Activated CD8-positive, alpha-beta memory T cell treated with anti-CD3 and anti-CD28 coated beads, Interleukin-2, amount 50 U/mL, for 1 hour (primary cell): ENCODE results near the gene SATB2.

Experiments used
- DNase-seq: peaks from one replicate; pipeline ENCODE4 v3.0.0-alpha.2; 2020; ENCODE audit errors: extremely low read depth

The SATB2 gene

DNA sequence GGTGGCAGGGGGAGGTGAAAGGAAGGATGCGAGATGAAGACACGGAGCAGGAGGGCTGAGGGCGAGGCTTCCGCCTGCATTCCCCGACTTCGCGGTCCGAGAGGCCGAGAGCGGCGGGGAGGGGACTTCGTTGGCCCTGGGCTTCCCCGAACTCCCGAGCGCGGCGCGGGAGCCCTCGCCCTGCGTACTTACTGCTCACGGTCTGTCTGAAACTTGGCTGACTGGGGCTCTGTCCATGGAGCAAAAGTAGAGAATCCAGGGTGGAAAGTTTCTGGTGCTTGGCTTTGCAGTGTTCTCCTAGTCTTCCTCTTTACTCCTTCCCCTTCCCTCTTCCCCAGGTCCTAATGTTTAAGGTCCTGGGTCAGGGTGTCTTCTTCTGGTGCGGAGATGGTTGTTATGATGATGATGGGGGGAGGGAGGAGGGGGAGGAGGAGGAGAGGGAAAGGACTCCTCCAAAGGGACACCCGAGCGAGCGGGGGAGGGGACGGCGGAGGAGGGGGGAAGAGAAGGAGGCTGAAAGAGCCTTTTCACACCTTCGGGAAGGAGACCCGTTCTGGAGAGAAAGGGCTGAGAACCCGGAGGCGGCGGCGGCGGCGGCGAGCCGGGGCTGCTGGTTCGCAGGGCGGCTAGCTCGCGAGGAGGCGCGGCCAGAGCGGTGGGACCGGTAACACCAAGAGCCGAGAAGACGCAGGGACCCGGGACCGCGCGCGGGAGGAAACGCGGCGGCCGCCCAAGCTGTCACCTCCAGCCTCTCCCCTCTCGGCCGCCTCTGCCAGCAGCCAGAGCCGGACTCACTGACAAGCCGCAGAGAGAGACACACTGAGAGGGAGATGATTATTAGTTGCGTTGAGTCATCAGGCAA lies at the start of gene SATB2:
Gene SATB2, minus strand, starts transcription at position 793 of the 862 bp plus-strand sequence. CDS start 1,902 bp downstream, outside the sequence.
- no peak for DNase-seq

DNA sequence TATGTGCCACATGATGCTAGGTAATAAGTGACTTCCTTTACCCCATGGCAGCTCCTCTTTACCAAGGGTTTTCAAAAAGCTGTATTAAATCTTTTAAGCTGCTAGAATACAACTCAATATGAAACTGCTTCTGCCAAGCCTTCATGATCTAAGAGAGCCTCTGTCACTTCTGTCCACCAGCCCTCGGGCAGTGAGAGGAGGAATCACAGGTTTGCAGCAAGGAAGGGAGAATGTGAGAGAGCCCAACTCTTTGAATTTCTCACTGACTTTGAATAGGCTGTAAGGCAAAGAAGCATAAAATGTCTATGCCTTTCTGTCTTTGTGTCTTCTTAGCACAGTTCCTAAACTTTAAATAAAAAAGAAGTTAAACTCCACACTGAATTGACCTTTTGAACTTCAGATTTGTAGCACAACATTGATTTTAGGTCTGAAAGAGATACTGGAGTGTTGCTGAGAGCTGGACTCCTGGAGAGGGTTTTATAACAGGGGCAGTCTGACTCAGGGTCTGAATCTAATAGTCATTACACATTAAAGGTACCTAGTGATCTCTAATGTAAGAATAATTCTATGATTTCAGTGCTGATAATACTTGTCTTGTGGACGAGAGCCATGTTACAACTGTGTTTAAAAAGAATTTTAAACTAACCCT lies 48.1 kb upstream of the SATB2 start:
- DNase-seq, result no peak

DNA sequence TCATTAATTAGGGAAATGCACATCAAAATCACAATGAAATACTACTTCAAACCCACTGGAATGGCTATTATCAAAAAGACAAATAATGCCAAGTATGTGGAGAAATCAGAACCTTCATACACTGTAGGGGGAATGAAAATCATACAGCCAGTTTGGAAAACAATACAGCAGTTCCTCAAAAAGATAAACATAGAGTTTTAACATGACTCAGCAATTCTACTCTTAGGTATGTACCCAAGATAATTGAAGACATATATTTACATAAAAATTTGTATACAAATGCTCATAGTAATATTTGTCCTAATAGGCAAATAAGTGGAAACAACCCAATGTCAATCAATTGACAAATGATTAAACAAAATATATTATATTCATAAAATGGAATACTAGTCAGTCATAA lies 45.4 kb upstream of the SATB2 start:
- DNase-seq, result no peak

DNA sequence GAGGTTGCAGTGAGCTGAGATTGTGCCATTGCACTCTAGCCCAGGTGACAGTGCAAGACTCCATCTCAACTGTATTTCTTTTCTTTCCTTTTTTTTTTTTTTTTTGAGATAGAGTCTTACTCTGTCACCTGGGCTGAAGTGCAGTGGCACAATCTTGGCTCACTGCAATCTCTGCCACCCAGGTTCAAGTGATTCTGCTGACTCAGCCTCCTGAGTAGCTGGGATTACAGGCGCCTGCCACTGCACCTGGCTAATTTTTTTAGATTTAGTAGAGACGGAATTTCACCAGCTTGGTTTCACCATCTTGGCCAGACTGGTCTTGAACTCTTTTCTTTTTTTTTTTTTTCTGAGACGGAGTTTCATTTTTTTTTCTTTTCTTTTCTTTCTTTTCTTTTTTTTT lies 41.3 kb upstream of the SATB2 start:
- no peak for DNase-seq

DNA sequence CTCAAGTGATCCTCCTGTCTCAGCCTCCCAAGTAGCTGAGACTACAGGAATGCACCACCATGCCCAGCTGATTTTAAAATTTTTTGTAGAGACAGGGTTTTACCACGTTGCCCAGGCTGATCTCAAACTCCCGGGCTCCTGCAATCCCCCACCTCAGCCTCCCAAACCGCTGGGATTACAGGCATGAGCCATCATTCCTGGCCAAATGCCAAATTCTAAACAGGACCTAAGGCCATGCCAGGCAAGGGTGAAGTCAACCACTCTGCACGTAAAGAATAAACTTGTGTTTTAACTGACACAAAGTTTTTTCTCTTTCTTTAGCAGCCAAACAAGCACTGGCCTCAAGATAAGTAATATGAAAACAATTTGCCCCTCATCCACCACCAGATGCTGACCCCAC lies 37.4 kb upstream of the SATB2 start:
- no peak for DNase-seq

DNA sequence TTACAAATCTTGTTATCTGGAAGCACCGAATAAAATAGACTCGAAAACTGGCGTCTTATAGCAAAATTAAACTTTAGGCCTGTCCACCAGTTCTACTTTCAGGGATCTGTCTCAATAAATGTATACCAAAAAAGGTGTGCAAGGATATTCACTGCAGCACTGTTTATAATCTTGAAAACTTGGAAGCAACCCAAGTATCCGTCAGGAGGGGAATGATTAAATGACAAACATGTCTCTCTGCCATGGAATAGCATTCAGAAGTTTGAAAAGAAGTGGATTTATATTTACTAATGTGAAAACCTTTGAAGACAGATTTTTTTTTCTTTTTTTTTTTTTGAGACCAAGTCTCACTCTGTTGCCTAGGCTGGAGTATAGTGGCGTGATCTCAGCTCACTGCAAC lies 32.3 kb upstream of the SATB2 start:
- no peak for DNase-seq

DNA sequence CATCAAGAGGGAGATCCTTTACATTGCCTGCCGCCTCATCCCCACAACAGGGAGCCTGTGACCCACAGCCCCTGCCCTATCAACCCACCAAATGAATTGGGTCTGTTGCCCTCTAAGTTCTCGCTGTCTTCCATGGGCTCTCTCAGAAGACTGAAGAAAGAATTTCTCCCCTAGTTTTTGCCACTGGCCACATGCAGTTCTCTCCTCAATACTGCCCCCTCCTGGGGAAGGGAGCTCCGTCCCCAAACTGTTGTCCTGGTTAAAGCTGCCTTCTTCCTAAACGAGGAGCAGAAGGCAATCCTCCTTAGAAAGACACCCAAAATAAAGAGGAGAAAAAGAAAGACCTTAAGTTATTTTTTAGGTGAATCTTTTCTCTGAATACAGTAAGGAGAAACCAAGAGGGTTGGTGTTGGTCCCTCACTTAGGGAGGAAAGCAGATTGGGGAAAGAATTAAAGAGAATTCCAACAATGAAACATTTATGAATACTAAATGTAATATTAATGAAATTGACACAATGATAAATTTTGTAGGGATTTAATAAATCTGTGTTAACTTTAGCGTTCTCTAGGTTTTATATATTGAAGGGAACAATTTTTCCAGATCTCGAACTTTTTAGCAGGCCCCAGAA lies 31.1 kb upstream of the SATB2 start:
- DNase-seq, result no peak

DNA sequence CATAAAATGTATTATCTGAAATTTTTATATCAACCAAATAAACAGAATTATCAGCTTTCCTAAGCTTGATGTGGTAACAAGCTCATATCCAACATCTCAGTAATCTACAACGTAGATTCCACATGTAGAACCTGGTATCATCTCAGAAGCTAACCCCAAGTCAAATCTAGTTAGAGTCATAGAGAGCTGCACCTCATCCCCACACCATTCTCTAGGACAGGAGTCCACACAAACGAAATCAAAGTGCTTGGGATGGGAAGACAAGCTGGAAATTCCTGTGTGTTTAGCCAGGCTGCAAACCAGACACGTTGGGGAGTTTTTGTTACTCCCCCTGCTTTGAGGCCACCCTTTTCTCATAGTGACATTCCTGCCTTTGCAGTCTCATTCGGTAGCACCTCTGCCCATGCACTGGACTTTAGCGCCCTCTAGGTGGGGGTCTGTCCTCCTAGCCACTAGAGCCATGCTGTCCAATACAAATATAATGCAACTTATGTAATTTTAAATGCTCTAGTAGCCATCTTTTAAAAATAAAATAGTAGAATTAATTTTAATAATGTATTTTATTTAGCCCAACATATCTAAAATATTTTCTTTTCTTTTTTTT lies 28.1 kb upstream of the SATB2 start:
- DNase-seq, result no peak

DNA sequence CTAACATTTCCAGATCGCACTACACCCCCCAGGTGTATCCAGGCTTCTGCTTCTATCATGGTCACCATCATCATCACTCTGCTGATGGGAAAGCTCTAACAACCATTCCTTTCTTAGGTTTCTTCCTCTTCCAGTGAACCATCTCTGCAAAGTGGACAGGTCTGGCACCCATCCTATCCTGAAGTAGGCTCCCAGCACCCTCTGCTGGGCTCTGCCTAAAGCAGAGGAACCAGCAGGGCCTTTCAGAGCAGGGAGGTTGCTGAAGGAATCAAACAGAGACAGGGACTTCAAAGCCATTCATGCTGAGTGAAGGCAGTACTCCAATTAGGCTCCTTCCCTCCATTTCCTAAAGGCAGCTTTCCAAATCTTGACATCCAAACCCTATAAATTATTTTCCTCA lies 27.2 kb upstream of the SATB2 start:
- no peak for DNase-seq

DNA sequence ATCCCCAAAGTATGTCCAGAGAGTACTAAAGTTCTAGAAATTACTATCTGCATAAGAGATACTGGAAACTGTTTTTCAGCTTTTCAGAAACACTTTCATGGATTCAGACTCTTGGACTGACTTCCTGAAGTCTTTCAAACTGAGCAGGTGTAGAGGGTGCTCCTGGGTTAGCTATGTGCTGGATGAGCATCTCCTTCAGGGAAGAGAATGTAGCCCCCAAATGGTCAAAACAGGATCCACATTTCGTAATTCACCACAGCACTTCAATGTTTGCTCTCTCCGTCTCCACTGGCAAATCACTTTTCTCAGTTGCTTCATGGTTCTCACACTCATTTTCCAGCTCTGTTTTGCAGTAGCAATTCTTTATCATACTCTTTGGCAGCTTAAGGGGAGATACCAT lies 23.2 kb upstream of the SATB2 start:
- no peak for DNase-seq

DNA sequence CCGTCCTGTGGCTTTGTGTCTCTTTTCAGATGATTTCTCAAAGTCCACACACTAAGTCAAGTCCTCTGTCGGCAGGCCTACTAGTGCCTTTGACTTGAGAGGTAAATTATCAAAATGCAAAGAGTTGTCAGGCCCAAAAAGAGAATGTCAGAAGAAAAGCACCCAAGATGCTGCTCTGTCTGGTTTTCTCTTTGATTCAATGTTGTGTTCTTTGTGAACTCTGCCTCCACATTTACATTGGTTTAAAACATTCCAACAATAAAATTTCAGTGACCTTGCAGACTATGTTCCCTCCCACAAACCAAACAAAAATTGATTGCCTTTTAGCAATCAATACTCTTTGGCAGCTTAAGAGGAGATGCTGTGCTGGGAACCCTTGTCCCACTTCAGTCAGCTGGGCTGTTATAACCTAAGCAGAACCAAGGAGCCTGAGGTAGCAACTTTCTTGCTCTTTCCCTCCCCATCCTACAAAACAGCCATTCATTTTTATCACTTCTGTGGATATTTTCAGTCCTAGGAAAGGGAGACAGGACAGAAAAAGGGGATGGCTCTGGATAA lies 19.6 kb upstream of the SATB2 start:
- DNase-seq, result no peak

DNA sequence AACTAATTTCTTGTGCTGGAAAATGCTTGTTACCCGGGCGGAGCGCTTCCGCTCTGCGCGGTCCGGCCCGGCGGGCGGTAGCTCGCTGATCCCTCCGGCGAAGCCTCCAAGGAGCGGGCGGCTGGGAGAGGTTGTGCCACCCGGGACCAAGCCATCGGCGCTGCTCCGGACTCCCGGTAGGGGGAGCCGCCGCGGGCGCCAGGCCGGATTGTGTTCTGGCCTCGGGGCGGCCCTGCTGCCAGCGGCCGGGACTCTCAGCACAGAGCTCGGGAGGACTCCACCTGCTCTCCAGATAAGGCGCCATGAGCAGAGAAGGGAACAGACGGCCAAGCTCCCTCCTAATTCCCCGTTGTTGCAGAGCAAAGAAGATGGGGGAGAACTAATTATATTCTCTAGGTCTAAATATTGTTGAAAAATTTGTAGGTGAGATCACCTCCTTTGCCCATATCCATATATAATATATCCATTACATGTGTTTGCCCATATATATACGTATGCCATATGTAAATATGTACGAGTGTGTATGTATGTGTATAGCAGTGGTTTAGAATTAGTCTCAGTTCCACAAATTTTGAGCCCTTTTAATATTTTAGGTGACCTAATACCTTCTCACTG lies 13.8 kb upstream of the SATB2 start:
- no peak for DNase-seq

DNA sequence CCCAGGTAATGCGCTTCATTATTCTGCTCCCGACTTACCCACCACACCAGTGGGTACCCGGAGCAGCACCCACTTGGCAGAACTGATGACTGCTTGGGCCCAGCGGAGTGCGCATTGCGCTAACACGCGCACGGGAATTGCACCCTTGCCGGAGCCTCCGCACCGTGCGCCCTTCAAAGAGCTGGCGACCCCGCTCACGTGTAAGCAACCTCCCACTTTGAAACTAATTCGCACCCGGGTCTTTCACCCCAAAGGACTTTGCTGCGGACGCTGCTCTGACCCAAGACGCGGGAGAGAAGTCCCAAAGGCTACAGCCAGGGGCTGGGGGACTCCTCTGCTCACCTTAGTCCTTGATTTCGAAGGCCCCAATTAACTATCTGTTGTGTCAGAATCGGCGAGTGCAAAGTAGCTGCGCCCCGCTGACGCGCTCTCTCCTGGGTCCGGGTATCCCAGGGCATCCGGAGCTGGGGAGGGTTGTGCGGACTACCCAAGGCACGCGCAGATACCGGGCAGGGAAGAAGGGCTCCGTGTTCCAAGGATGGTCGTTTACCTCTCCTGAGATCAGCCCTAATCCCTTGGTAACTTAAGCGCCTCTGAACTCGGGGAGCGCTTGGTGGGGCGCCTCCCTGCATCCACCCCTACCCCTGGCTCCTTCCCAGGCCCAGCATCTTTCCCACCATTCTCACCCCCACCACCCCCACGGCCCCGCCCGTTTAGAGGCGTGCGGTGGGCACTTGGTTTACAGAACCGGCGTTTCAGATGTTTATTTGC lies 13.1 kb upstream of the SATB2 start:
- DNase-seq, result no peak

DNA sequence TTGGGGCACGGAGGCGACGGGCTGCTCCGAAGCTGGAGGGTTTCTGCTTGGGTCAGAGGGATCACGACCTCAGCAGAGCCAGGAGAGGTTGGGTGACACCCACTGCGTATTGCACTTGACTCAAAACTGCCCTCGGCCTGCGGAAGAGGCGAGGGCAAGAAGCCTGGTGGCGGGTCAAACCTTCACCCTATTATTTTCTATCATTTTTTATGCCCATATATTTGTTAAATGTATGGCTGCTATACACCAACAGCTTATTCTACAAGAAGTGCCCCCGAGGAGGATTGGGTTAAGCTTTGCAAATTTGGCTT lies 12.6 kb upstream of the SATB2 start:
- no peak for DNase-seq

DNA sequence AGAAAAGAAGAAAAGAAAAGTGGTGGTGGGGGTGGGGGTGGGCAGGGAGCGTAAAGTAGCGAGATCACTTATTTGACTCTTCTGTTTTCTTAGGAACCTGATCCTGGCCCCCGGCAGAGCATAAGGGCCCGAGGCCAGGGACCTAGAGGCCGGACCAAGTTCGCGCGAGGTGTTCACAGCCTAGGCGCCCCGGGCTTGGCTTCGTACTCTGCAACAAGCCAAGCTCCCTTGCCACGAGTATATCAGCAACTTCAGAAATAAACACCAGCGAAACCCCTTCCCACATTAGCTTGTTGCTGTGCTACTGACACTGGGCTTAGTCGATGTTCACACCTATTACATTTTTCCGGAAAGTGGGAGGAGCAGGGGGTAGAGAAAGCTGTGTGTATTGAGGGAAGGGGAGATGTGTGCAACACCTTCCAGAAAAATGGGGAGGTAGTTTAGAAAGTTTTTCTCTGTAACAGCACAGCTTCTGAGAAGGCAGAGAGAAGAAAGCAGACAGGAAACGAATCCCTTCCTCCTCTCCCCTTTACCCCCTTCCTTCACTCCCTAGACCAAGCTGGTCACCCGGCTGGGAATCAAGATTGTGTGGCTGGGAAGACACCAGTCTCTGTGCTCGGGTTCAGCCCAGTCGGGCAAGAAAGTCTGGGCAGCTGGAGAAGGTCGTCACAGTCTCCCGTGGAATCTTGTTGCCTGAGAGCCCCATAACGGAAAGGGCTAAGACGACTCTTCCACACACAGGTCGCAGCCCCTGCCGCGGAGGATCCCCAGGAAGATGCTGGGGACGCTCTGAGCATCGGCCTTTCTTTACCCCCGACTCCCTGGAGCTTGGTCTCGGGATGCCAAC lies 12.0 kb upstream of the SATB2 start:
- DNase-seq, result no peak

DNA sequence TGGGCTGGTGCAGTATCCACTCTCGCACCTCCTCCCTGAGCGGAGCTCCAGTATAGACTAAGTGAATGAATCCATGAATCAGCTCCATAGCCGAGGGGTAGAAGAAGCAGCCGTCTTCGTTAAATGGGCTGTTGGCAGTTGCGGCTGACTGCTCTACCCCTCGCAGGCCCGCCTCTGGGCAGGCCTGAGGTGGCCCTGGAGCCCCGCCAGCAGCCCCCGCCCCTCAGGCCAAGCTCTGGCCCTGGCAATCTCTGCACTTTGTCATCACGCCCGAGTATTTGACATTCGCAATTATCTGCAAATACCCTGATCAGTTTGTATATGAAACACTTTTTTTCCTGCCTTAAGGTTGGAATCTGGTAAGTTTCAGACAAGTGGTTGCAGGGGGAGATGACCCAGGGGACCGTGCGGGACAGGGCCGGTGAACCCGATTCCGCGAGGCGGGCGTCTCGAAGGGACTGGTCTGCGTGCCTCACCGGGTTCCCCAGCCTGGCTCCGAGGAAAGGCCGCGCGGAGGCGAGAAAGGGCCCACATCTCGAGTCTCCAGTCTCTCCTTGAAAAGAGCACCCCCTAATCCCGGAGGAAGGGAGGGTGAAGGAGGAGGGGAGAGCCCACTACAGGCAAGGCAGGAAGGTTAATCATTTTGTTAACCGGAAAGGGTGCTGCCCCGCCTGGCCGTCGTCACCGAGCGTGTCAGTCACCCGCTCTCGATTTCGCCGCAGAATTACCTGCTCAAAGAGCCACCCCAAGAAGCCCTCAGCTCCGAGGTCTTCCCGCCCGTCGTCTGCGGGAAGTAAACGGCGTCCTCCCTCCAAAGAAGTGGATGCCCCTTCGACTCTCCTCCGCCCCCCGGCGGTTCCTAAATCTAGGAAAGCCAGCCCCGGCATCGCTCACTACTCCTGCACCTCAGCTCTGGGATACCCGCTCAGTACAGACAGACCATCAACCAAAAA lies 11.1 kb upstream of the SATB2 start:
- DNase-seq, result no peak

DNA sequence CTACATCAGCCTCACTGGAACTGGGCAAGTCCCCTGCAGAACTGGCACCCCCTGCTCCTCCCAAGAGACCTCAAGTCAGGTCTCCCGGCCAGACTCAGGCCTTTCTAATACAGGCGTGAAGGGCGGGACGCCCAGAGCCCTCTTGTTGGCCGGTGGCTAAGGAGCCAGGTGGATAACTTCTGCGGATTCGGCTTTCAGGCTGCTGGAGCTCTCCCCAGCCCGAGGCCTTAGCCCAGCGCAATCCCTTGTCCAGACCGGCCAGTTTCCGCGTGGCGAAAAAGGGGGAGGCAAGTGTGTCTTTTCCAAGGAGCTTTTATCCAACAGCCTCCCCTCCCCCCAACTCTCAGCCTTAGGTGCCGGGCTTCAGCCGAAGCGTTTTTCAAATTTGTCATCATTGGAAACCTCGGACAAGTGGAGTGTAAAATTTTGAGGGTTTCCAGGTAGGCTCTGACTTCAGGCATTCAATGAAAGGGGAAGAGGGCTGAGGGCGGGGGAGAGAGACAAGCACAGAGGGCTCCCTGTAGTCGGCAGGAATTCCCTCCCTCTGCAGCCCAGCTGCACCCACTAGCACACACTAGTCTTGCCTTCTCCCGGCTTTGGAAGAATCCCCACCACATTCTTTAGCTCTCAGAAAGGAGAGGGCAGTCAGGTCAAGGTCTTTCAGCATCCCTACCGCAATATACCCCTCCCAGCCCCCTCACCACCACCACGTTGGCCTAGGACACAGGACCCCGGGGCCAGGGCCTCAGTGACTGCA lies 9.5 kb upstream of the SATB2 start:
- no peak for DNase-seq

DNA sequence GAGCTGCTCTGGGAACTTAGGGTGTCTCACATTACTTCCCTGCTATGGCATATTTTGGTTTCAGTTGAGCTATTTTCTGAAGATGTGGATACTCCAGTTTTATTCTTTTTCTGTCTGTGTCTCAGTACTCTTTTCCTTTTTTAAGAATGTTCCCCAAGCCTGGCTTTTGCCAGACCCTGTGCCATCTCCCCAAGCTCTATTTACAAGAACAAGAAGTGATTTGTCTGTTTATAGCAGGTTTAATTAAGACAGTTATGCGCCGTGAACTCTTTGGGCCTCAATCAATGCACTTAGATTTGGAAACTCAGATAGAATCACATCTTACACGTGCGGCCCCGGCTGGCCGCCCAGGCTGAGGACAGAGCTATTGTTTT lies 8.9 kb upstream of the SATB2 start:
- DNase-seq, result no peak
